GM12865 (cell line): ENCODE results near the gene SYT15.
"Not testable (repeated sequence)": the region's sequence is repeated elsewhere in the genome, so short reads cannot be mapped to it uniquely, and the experiment has no call there.

Experiments
- DNase-seq: peaks from one replicate; pipeline ENCODE4 v3.0.0; 2010; ENCODE audit warnings: low read depth
- H3K4me3 ChIP-seq: 2 replicates; pipeline ENCODE4 v1.5.1; 2011; ENCODE audit warnings: mild to moderate bottlenecking, low read depth, low read length, control low read depth
- CTCF ChIP-seq: IDR thresholded peaks from 2 replicates; pipeline ENCODE4 v1.5.1; 2011; ENCODE audit warnings: low read length, control low read depth, low read depth, inconsistent platforms; ENCODE audit not compliant: insufficient read depth; ENCODE audit errors: missing control alignments

SYT15 gene

DNA sequence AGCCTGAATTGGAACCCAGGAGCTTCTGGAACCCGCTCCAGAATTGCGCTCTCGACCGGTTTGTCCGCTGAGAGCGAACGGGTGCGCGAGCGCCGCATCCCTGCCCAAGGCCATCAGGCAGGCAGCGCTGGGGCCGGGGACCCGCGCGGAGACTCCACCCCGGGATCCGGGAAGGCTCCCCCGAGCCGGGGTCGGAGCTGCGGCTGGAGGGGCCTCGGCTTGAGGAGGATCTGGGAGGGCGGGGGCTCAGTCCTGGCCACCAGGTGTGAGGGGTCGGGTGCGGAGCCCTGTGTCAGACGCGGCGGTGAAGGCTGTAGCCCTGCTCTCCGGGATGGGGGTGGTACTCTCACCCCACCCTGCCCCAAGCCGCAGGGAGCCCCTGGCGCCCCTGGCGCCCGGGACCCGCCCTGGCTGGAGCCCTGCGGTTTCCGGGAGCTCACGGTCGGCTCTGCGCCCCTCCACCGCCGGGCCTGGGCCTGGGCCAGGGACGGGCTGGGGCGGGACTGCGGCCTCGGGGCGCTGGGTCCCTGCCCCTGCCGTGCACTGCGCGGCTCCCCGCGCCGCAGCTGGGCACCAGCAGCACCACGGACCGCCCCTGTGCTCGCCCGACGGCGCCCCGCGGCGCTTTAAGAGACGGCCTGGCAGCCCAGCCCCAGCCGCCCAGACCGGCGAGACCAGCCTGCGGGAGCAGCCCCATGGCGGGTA, at the start of gene SYT15:
Gene SYT15 (plus strand): TSS at position 655 of the 705 bp plus-strand sequence. CDS start 41 bp downstream, at position 696.
- DNase-seq, H3K4me3 ChIP-seq: not testable (repeated sequence)

- DNase-seq, H3K4me3 ChIP-seq: not testable (repeated sequence)
Observed at GRCh38 chr10:46529742-46530141, 49.2 kb upstream of the SYT15 start.

DNA sequence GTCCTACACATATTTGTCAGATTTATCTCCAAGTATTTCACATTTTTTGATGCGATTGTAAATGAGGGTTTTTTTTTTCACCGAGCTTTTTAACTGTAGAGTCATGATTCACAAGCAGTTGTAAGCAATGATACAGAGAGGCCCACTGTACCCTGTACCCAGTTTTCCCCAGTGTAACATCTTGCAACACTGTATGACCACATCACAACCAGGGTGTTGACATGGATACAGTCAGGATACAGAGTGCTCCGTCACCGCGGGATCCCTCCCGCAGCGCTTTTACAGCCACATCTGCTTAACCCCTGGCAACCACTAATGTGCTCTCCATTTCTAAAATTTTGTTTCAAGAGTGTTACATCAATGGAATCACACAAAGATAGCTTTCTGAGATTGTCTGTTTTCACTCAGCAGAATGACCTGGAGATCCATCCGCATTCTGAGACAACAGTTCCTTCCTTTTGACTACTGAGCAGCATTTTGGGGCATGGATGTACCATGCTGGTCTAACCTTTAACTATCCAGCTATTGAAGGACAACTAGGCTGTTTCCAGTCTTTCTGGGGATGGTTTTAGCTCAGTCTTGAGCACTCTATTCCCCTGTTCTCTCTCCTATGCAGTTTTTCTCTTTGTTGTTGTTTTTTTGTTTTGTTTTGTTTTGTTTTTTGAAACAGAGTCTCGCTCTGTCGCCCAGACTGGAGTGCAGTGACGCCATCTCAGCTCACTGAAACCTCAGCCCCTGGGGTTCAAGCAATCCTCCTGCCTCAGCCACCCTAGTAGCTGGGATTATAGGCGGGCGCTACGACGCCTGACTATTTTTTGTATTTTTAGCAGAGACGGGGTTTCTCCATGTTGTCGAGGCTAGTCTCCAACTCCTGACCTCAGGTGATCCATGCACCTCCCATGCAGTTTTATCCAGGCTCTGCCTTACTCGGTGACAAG, 48.4 kb upstream of the SYT15 start:
- TF ChIP-seq CTCF = no peak
- H3K4me3 ChIP-seq = no peak overlapping the region
- DNase-seq = no peak

- H3K4me3 ChIP-seq, DNase-seq: not testable (repeated sequence)
Observed at GRCh38 chr10:46532256-46532655, 46.7 kb upstream of the SYT15 start.

- no peak overlapping the region for H3K4me3 ChIP-seq
- DNase-seq = no peak
- no peak for TF ChIP-seq CTCF
Observed at GRCh38 chr10:46534828-46535524, 44.0 kb upstream of the SYT15 start.

- no peak for DNase-seq
- TF ChIP-seq CTCF = no peak
- no peak overlapping the region for H3K4me3 ChIP-seq
Observed at GRCh38 chr10:46536171-46536570, 42.8 kb upstream of the SYT15 start.

GRCh38 chr10:46536781-46537180, 42.1 kb upstream of the SYT15 start:
- no peak for TF ChIP-seq CTCF
- no peak overlapping the region for H3K4me3 ChIP-seq
- DNase-seq = no peak

- TF ChIP-seq CTCF = no peak
- DNase-seq = no peak
- no peak overlapping the region for H3K4me3 ChIP-seq
Observed at GRCh38 chr10:46537309-46537708, 41.6 kb upstream of the SYT15 start.
